ENCODE data around the gene SLC5A9. TPM values are rescaled to one million over a fixed set of nuclear protein-coding genes. Genes with fewer than 3 reads are reported as not detected.

Gene SLC5A9
- total and polyA plus RNA-seq, 10 of the 15 experiments (the other 5 are each of a cell fraction or from before 2014, with no cell fraction given) = 0.03 TPM; not detected in 9

DNA sequence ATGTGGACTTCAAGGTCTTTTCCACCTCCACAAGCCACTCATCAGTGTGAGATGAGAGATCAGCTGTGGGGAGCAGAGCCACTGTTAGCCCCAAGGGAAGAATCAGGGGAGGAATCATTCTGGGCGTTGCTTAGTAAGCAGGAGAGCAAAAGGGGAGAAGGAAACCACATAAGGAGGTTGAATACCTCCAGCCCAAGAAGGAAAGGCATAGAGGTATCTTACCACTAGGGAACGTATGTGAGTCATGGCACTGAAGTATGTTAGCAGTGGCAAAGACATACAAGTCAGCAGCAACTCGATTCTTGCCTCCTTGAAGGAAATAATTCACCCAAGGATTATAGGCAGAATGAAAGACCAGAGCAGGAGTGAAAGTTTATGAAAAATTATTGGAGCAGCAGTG, 31.6 kb upstream of the SLC5A9 start:
- no peak overlapping the region for H2AFZ ChIP-seq (ENCODE audit: control insufficient read depth, low read depth, low read length)
- no peak overlapping the region for H3K27ac ChIP-seq (ENCODE audit: control insufficient read depth, insufficient read depth)
- H3K9ac ChIP-seq (ENCODE audit: control insufficient read depth, insufficient read depth, low read length) = no peak overlapping the region
- H4K20me1 ChIP-seq (ENCODE audit: control insufficient read depth, insufficient read depth) = no peaks in the 10 kb centered on the region
- H3K36me3 ChIP-seq (ENCODE audit: control insufficient read depth in 2 of 2, insufficient read depth in 2 of 2, low read length in 1 of 2) = no peaks in the 10 kb centered on the region
- H3K9me3 ChIP-seq (replicated peaks; ENCODE audit: control insufficient read depth, insufficient read depth, low read length) = no peaks in the 10 kb centered on the region; the same call in 1 of the 3 replicates
- RAD21 ChIA-PET (ENCODE audit: unreplicated experiment) = no interaction called here
- BruUV-seq (replicated peaks) = no TSS peak
- no peaks in the 10 kb centered on the region for H3K27me3 ChIP-seq (replicated peaks in 1 of 2; ENCODE audit: control insufficient read depth in 2 of 2, insufficient read depth in 2 of 2, low read length in 1 of 2)
- ATAC-seq (no peak), DNase-seq (ENCODE audit: low read depth, low spot score) (no peak), FAIRE-seq (no peak)
- in situ Hi-C loops (cut with MboI) (no loop called here), intact Hi-C loops (cut with micrococcal nuclease; ENCODE audit: unreplicated experiment) (no loop called here)
- no peaks in the 10 kb centered on the region for H3K4me1 ChIP-seq (ENCODE audit: control insufficient read depth, insufficient read depth, low read length)
- SMC1A ChIA-PET (ENCODE audit: uncharacterized antibody, unreplicated experiment) = no interaction called here
- TF ChIP-seq ELK1 (IDR thresholded peaks at IDR 0.05; ENCODE audit: low read depth, low read length) = no peak
- TF ChIP-seq, protein P1, sequence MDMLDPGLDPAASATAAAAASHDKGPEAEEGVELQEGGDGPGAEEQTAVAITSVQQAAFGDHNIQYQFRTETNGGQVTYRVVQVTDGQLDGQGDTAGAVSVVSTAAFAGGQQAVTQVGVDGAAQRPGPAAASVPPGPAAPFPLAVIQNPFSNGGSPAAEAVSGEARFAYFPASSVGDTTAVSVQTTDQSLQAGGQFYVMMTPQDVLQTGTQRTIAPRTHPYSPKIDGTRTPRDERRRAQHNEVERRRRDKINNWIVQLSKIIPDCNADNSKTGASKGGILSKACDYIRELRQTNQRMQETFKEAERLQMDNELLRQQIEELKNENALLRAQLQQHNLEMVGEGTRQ (IDR thresholded peaks at IDR 0.05; ENCODE audit: borderline replicate concordance, low read depth, low read length) = no peak
- TF ChIP-seq CBX5 (IDR thresholded peaks at IDR 0.05; ENCODE audit: low read depth) = no peak
- no peak for TF ChIP-seq ZNF207 (IDR thresholded peaks at IDR 0.05; ENCODE audit: borderline replicate concordance)
- TF ChIP-seq SRF (IDR thresholded peaks at IDR 0.05; ENCODE audit: low read depth in 2 of 2, low read length in 2 of 2) = no peak
- no peak for TF ChIP-seq LARP7 (IDR thresholded peaks at IDR 0.05)
- no peak for TF ChIP-seq ETV6 (conservative IDR thresholded peaks at IDR 0.05 in 1 of 2, IDR thresholded peaks at IDR 0.05 in 1 of 2; ENCODE audit: borderline replicate concordance in 1 of 2, low read depth in 1 of 2)
- TF ChIP-seq RBBP5 (conservative IDR thresholded peaks at IDR 0.05) = no peak
- TF ChIP-seq, protein P2, sequence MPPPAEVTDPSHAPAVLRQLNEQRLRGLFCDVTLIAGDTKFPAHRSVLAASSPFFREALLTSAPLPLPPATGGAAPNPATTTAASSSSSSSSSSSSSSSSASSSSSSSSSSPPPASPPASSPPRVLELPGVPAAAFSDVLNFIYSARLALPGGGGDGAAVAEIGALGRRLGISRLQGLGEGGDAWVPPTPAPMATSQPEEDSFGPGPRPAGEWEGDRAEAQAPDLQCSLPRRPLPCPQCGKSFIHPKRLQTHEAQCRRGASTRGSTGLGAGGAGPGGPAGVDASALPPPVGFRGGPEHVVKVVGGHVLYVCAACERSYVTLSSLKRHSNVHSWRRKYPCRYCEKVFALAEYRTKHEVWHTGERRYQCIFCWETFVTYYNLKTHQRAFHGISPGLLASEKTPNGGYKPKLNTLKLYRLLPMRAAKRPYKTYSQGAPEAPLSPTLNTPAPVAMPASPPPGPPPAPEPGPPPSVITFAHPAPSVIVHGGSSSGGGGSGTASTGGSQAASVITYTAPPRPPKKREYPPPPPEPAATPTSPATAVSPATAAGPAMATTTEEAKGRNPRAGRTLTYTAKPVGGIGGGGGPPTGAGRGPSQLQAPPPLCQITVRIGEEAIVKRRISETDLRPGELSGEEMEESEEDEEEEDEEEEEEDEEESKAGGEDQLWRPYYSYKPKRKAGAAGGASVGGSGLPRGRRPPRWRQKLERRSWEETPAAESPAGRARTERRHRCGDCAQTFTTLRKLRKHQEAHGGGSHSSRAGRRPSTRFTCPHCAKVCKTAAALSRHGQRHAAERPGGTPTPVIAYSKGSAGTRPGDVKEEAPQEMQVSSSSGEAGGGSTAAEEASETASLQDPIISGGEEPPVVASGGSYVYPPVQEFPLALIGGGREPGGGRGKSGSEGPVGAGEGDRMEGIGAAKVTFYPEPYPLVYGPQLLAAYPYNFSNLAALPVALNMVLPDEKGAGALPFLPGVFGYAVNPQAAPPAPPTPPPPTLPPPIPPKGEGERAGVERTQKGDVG (CRISPR knock-in tag; IDR thresholded peaks at IDR 0.05) = no peak
- H3K79me2 ChIP-seq (ENCODE audit: control insufficient read depth, insufficient read depth, low read length) = no peaks in the 10 kb centered on the region
- CTCF ChIA-PET = no interaction called here
- WGBS (ENCODE audit: insufficient coverage, insufficient replicate concordance, low lambda C conversion rate, missing lambda C conversion rate) = 3% methylated on average over 3 of the region's 3 CpGs
- no peak overlapping the region for H3K4me3 ChIP-seq
- no peak overlapping the region for H3K4me2 ChIP-seq (ENCODE audit: control insufficient read depth, insufficient read depth)
- POLR2A ChIA-PET = no interaction called here
